ENCODE results near the gene BRMS1. TPM values are rescaled to one million over a fixed set of nuclear protein-coding genes. Genes with fewer than 3 reads are reported as not detected.
A peak's percentile ranks its signal among the peaks of the same experiment; 100 is the strongest.

Gene BRMS1
- total RNA-seq, 1 donor from 2014 or later, result 16.4 TPM

DNA sequence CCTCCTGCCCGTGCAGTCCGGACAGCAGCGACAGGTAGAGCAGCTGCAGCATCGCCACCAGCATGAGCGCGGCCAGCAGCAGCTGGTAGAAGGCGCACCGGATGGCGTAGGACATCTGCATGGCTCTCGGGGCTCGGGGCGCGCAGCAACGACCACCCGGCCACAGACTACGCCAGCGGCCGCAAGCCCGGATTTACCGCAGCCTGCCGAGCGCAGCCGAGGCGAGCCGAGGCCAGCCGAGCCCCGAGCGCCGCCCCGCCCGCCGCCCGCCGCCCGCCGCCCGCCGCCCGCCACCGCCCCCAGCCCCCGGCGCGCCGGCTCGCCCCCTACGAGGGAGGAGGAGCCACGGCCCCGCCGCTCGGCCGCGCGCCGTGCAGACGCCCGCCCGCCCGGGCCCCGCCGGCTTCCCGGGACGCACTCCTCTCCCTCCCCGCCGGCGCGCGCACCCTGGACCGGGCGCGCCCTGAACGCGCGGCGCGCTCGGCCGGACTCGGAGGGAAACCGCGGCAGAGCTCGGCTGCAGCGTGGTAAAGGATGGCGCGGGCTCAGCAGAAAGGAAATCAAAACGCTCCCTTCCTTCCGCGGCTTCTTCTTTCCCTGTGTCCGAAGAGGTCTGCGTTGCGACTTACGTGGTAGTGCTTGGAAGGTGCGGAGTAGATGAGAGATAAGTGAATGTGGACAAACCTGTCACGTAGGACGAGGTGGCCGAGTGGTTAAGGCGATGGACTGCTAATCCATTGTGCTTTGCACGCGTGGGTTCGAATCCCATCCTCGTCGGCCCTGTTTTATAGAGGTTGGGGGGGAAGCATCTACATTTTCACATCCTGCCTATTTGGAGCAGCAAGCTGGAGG lies 2.7 kb upstream of the BRMS1 start, which contains the start of gene B4GAT1:
B4GAT1 (minus strand) TSS at position 205 of the 852 bp plus-strand sequence; CDS start at position 121, 84 bp downstream.
- peak within 1 kb of the TSS; percentile 88 for H3K27ac ChIP-seq
- peak within 1 kb of the TSS; percentile 78 for H3K9ac ChIP-seq
- H3K9me3 ChIP-seq (ENCODE audit: low read depth), result no peaks in the 10 kb centered on the region
- peak within 1 kb of the TSS; percentile 94 for H3K4me2 ChIP-seq
- peaks cover 6% of the 10 kb centered on the region for H3K36me3 Mint-ChIP-seq
- TF ChIP-seq, protein P1, sequence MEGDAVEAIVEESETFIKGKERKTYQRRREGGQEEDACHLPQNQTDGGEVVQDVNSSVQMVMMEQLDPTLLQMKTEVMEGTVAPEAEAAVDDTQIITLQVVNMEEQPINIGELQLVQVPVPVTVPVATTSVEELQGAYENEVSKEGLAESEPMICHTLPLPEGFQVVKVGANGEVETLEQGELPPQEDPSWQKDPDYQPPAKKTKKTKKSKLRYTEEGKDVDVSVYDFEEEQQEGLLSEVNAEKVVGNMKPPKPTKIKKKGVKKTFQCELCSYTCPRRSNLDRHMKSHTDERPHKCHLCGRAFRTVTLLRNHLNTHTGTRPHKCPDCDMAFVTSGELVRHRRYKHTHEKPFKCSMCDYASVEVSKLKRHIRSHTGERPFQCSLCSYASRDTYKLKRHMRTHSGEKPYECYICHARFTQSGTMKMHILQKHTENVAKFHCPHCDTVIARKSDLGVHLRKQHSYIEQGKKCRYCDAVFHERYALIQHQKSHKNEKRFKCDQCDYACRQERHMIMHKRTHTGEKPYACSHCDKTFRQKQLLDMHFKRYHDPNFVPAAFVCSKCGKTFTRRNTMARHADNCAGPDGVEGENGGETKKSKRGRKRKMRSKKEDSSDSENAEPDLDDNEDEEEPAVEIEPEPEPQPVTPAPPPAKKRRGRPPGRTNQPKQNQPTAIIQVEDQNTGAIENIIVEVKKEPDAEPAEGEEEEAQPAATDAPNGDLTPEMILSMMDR (IDR thresholded peaks at IDR 0.05), result no peak
- no peak for TF ChIP-seq EZH2 (IDR thresholded peaks at IDR 0.05)
- DNase-seq (ENCODE audit: low spot score), result peak; percentile 90
- H4K20me1 ChIP-seq (ENCODE audit: low read depth), result peaks cover 13% of the 10 kb centered on the region
- peak within 1 kb of the TSS; percentile 97 for H3K4me3 ChIP-seq
- peak within 1 kb of the TSS; percentile 96 for H3K4me3 Mint-ChIP-seq
- peak within 1 kb of the TSS; percentile 99 for H2AFZ ChIP-seq (replicated peaks)
- peaks cover 39% of the 10 kb centered on the region for H3K79me2 ChIP-seq (ENCODE audit: low read depth)
- peaks cover 49% of the 10 kb centered on the region for H3F3A ChIP-seq (ENCODE audit: low read depth)
- no peaks in the 10 kb centered on the region for H3K36me3 ChIP-seq
- peaks cover 26% of the 10 kb centered on the region for H3K4me1 ChIP-seq
- H3K9me3 Mint-ChIP-seq, result peaks cover 4% of the 10 kb centered on the region
- peaks cover 20% of the 10 kb centered on the region for H3K27me3 Mint-ChIP-seq (ENCODE audit: insufficient read depth, low read depth)
- peaks cover 47% of the 10 kb centered on the region for H3K4me1 Mint-ChIP-seq
- H3K27ac Mint-ChIP-seq, result peak within 1 kb of the TSS; percentile 100
- H3K27me3 ChIP-seq, result no peaks in the 10 kb centered on the region

DNA sequence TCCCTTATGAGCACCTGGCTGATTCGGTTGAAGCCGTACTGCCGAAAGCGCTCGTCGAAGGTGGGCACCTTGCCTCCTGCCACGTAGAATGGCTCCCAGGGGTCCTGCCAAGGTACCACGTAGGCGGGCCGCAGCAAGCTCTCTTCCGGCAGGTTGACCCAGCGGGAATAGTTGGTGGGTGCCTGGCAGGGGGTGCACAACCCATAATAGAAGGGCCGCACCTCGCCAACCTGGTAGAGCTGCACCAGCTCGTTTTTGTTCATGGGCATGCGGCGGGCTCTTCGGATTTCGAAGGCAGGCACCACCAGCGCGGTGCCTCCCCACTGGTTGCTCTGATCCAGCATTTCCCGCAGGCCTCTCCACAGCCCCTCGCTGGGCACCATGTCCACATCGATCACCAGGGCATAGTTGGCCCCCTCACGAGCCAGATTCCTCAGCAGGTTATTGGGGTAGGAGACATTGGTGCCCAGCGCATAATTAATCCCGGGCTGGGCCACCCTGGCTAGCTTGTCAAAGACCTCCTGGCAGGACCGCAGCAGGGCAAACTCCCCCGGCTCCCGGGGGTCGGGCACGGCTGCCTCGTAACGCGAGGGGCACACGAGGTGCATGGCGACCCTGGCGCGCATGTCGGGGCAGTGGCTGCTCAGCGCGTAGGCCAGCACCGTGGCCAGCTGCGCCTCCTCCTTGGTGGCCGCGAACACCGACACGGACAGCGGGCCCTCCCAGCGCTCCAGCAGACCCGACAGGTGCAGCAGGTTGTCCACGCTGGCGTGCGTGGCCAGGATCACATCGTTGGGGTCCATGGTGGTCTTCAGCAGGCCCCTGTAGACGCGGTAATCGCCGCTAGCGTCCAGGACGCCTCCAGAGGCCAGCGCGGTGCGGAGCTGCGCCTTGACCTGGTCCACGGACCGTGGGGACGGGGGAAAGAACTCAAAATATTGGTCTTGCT lies 1.8 kb upstream of the BRMS1 start:
- Histone ChIP-seq H3K27ac (no peak overlapping the region), H2AFZ (replicated peaks) (peak overlapping the region; percentile 99), H3K4me2 (peak overlapping the region; percentile 94), H3F3A (ENCODE audit: low read depth) (peaks cover 49% of the 10 kb centered on the region), H3K27me3 (no peaks in the 10 kb centered on the region), H3K9me3 (ENCODE audit: low read depth) (no peaks in the 10 kb centered on the region), H4K20me1 (ENCODE audit: low read depth) (peaks cover 13% of the 10 kb centered on the region), H3K4me3 (peak overlapping the region; percentile 97), H3K36me3 (no peaks in the 10 kb centered on the region), H3K4me1 (peaks cover 26% of the 10 kb centered on the region), H3K79me2 (ENCODE audit: low read depth) (peaks cover 39% of the 10 kb centered on the region), H3K9ac (peak overlapping the region; percentile 78)
- H3K36me3 Mint-ChIP-seq, result peaks cover 4% of the 10 kb centered on the region
- no peak for TF ChIP-seq EZH2phosphoT487 (IDR thresholded peaks at IDR 0.05)
- peak; percentile 54 for TF ChIP-seq EZH2 (IDR thresholded peaks at IDR 0.05)
- H3K9me3 Mint-ChIP-seq, result peaks cover 4% of the 10 kb centered on the region
- DNase-seq (ENCODE audit: low spot score), result peak; percentile 41
- peaks cover 45% of the 10 kb centered on the region for H3K4me1 Mint-ChIP-seq
- peak overlapping the region; percentile 69 for H3K27ac Mint-ChIP-seq
- H3K27me3 Mint-ChIP-seq (ENCODE audit: insufficient read depth, low read depth), result peaks cover 20% of the 10 kb centered on the region
- H3K4me3 Mint-ChIP-seq, result peak overlapping the region; percentile 96

DNA sequence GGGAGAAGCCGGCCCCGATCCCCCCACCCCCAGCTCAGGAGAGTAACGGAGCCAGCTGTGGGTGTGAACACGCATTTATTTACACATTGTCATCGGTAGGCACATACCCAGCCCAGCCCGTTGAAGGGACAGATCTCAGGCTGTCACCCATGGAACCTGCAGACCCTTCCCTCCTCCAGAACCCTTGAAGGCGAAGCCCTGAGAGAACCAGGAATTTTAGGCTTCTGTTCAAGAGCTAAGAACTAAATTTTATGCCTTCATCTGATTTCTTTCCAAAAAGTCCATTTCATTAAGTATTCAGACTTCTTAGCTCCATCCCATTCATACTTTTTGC lies 379 bp upstream of the BRMS1 start:
- Histone ChIP-seq H3F3A (ENCODE audit: low read depth) (peaks cover 49% of the 10 kb centered on the region), H4K20me1 (ENCODE audit: low read depth) (peaks cover 13% of the 10 kb centered on the region), H3K27me3 (no peaks in the 10 kb centered on the region), H3K36me3 (no peaks in the 10 kb centered on the region), H2AFZ (replicated peaks) (no peak overlapping the region), H3K79me2 (ENCODE audit: low read depth) (peaks cover 39% of the 10 kb centered on the region), H3K27ac (no peak overlapping the region), H3K4me1 (peaks cover 26% of the 10 kb centered on the region), H3K4me3 (peak overlapping the region; percentile 86), H3K9me3 (ENCODE audit: low read depth) (no peaks in the 10 kb centered on the region), H3K4me2 (peak overlapping the region; percentile 94), H3K9ac (no peak overlapping the region)
- peaks cover 4% of the 10 kb centered on the region for H3K36me3 Mint-ChIP-seq
- peak overlapping the region; percentile 13 for H3K27ac Mint-ChIP-seq
- H3K4me1 Mint-ChIP-seq, result peaks cover 45% of the 10 kb centered on the region
- TF ChIP-seq, protein P1 (IDR thresholded peaks at IDR 0.05), result no peak
- TF ChIP-seq EZH2phosphoT487 (IDR thresholded peaks at IDR 0.05), result no peak
- no peak for TF ChIP-seq EZH2 (IDR thresholded peaks at IDR 0.05)
- H3K4me3 Mint-ChIP-seq, result peak overlapping the region; percentile 96
- peaks cover 22% of the 10 kb centered on the region for H3K27me3 Mint-ChIP-seq (ENCODE audit: insufficient read depth, low read depth)
- peaks cover 4% of the 10 kb centered on the region for H3K9me3 Mint-ChIP-seq
- no peak for DNase-seq (ENCODE audit: low spot score)
